Muscle layer of duodenum (tissue), 2 donors: ENCODE measurements around the gene TUBA1C.

ENCODE experiments used
- H3K27ac ChIP-seq: one replicate; pipeline ENCODE4 v1.7.0; 2013; ENCODE audit warnings: mild to moderate bottlenecking, low read length
- H3K27me3 ChIP-seq: one replicate; pipeline ENCODE4 v1.7.0; 2013; ENCODE audit warnings: low read depth, mild to moderate bottlenecking, control low read depth, low read length
- H3K36me3 ChIP-seq, 2 donors: one replicate each; pipeline ENCODE4 v1.7.0; 2013; ENCODE audit warnings: low read length in 2 of 2, control low read depth in 1 of 2, mild to moderate bottlenecking in 1 of 2; ENCODE audit not compliant: insufficient read depth in 2 of 2, control insufficient read depth in 1 of 2
- H3K4me1 ChIP-seq, 2 donors: one replicate each; pipeline ENCODE4 v1.7.0; 2013; ENCODE audit warnings: low read length in 2 of 2, mild to moderate bottlenecking in 2 of 2, control low read depth in 1 of 2, moderate library complexity in 1 of 2; ENCODE audit not compliant: insufficient read depth in 2 of 2, control insufficient read depth in 1 of 2
- H3K4me3 ChIP-seq, 2 donors: one replicate each; pipeline ENCODE4 v1.7.0; 2013; ENCODE audit warnings: low read length in 2 of 2, low read depth in 1 of 2, mild to moderate bottlenecking in 1 of 2
- H3K9me3 ChIP-seq, 2 donors: one replicate each; pipeline ENCODE4 v1.7.0; 2013; ENCODE audit warnings: low read length in 2 of 2, control low read depth in 1 of 2, mild to moderate bottlenecking in 1 of 2; ENCODE audit not compliant: control insufficient read depth in 1 of 2
- donor health status: healthy.

Gene TUBA1C

GRCh38 chr12:49288412-49288853 is 23.6 kb downstream of the TUBA1C start:
- no peaks in the 10 kb centered on the region for H3K36me3 ChIP-seq
- H3K4me1 ChIP-seq: peaks cover 0 to 3% of the 10 kb centered on the region in 2 donors
- no peaks in the 10 kb centered on the region for H3K27me3 ChIP-seq
- H3K27ac ChIP-seq: no peak overlapping the region
- H3K9me3 ChIP-seq: no peaks in the 10 kb centered on the region
- H3K4me3 ChIP-seq: no peak overlapping the region

DNA sequence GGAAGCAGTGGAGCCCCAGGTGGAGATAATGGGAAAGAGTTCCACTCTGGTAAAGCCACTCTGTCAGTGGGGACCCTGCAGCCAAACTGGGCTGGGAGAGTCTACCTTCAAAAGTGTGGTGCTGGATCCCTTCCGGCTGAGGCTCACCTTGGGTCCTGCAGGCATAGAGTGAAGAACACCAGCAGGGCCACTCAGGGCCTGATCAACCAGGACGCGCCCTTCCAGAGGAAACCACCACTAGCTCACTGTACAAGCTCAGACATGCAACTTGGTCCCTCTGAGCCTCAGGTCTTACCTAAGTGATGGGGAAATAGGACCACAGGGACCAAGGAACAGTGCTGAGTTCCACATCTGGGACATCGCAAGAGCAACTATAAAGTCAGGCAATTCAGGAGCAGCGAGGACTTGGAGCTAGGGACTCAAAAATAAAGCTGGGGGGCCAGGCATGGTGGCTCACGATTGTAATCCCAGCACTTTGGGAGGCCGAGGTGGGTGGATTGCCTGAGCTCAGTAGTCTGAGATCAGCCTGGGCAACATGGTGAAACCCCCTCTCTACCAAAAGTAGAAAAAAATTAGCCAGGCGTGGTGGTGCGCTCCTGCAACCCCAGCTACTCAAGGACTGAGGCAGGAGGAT is 24.2 kb downstream of the TUBA1C start:
- no peaks in the 10 kb centered on the region for H3K9me3 ChIP-seq
- H3K4me3 ChIP-seq: no peak overlapping the region
- H3K36me3 ChIP-seq: no peaks in the 10 kb centered on the region
- no peaks in the 10 kb centered on the region for H3K27me3 ChIP-seq
- no peak overlapping the region for H3K27ac ChIP-seq
- peaks cover 0 to 6% of the 10 kb centered on the region in 2 donors for H3K4me1 ChIP-seq

DNA sequence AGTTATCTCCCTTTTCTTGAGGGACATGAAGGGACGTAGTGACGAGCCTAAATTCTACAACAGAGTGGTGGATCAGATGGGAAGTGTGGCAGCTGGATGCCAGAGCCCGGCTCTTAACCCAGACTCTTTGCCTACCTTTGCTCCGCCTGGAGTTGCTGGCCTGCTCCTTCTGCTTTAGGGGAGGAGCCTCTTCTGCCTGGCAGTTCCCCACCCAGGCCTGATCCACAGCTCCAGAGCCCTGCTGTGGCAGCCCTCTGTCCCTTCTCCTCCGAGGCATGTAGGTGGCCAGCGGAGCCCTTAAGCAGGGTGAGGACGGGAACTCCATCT is 27.8 kb downstream of the TUBA1C start:
- peaks cover 24% of the 10 kb centered on the region for H3K27me3 ChIP-seq
- H3K36me3 ChIP-seq: no peaks in the 10 kb centered on the region
- peaks cover 0 to 23% of the 10 kb centered on the region in 2 donors for H3K4me1 ChIP-seq
- H3K9me3 ChIP-seq: no peaks in the 10 kb centered on the region
- H3K4me3 ChIP-seq: no peak overlapping the region
- no peak overlapping the region for H3K27ac ChIP-seq

- Histone ChIP-seq H3K4me1 (peaks cover 0 to 26% of the 10 kb centered on the region in 2 donors), H3K36me3 (no peaks in the 10 kb centered on the region), H3K4me3 (peak overlapping the region in 1 of 2 donors; percentile 21), H3K27me3 (peaks cover 30% of the 10 kb centered on the region), H3K27ac (no peak overlapping the region), H3K9me3 (no peaks in the 10 kb centered on the region)
Measured at GRCh38 chr12:49293056-49293956, 28.4 kb downstream of the TUBA1C start.

DNA sequence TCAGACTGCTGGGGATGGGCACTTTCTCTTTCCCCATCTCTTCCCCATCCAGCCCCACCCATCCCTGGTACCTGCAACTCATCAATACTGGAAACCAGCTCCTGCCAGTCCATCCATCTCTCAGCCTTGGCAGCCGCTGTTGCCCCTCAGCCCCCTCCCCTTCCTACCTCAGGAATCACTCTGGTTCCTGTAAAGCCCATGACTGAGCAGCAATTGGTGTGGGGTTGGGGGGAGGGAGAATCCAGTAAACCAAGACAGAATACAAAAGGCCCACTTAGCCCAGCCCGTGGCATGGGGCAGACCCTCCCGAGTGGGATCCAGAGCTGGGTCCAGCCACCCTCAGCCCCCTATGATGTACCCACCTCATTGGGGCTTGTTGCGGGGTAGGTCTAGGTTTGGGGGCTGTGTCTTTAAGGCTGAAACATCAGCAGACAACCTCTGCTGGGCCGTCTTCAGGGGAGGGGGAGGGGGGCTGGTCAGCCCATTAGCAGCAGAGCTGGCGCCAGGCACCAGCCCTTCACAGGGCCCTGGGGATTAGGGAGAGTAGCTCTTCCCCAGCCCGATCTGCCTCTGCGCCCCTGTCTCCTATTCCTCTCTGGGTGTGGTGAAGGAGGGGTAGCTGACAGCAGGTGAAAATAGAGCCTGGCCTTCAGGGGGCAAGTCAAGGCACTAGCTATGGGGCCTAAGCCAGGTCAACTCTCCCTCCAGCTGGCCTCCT is 29.4 kb downstream of the TUBA1C start:
- Histone ChIP-seq H3K27ac (no peak overlapping the region), H3K27me3 (peaks cover 36% of the 10 kb centered on the region)

DNA sequence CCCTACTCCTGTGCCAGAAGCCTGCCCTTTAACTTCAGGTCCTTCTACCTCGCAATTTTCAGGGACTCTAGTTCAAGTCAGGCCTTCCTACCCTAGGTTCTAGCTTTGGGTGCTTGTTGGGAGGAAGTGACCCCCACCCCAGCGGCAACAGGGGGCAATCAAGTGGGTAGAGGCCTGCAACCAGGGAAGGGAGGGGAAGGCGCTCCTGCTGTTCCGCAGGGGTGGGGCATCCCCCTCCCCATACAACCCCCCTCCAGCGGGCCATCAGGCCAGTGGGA is 29.9 kb downstream of the TUBA1C start:
- Histone ChIP-seq H3K27me3 (peaks cover 36% of the 10 kb centered on the region), H3K4me3 (no peak overlapping the region), H3K27ac (no peak overlapping the region), H3K36me3 (no peaks in the 10 kb centered on the region), H3K4me1 (peaks cover 0 to 26% of the 10 kb centered on the region in 2 donors), H3K9me3 (no peaks in the 10 kb centered on the region)

More for the DNA sequence above, 29.4 kb downstream of the TUBA1C start:
- Histone ChIP-seq H3K4me3 (no peak overlapping the region), H3K4me1 (peaks cover 0 to 26% of the 10 kb centered on the region in 2 donors), H3K36me3 (no peaks in the 10 kb centered on the region), H3K9me3 (no peaks in the 10 kb centered on the region)

DNA sequence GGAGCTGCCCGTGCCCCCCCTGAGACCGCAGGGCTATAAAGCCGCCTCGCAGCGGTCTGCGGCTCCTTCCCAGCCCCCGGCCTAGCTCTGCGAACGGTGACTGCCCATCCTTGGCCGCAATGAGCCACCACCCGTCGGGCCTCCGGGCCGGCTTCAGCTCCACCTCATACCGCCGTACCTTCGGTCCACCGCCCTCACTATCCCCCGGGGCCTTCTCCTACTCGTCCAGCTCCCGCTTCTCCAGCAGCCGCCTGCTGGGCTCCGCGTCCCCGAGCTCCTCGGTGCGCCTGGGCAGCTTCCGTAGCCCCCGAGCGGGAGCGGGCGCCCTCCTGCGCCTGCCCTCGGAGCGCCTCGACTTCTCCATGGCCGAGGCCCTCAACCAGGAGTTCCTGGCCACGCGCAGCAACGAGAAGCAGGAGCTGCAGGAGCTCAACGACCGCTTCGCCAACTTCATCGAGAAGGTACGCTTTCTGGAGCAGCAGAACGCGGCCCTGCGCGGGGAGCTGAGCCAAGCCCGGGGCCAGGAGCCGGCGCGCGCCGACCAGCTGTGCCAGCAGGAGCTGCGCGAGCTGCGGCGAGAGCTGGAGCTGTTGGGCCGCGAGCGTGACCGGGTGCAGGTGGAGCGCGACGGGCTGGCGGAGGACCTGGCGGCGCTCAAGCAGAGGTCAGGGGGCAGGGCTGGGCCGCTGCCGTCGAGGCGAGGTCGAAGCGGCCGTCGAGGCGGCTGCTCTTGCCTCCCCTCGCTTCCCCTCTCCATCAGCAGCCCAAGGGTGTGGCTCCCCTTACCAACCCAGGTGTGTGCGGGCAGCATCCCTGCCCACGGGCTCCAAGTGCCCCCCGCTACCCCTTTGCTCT is 30.4 kb downstream of the TUBA1C start, which contains the start of gene PRPH:
TSS of gene PRPH (plus strand) at position 66 of the 855 bp plus-strand sequence. CDS start at position 120, 54 bp downstream.
- peak within 1 kb of the TSS in 1 of 2 donors; percentile 38 for H3K4me3 ChIP-seq
- no peaks in the 10 kb centered on the region for H3K36me3 ChIP-seq
- no peaks in the 10 kb centered on the region for H3K9me3 ChIP-seq
- peaks cover 36% of the 10 kb centered on the region for H3K27me3 ChIP-seq
- H3K27ac ChIP-seq: no peak within 1 kb of the TSS
- H3K4me1 ChIP-seq: peaks cover 0 to 26% of the 10 kb centered on the region in 2 donors

- Histone ChIP-seq H3K27me3 (peaks cover 36% of the 10 kb centered on the region), H3K4me1 (peaks cover 0 to 26% of the 10 kb centered on the region in 2 donors)
Measured at GRCh38 chr12:49296034-49296835, 31.4 kb downstream of the TUBA1C start.

GRCh38 chr12:49296836-49297694 is 32.2 kb downstream of the TUBA1C start:
- peaks cover 36% of the 10 kb centered on the region for H3K27me3 ChIP-seq
- no peaks in the 10 kb centered on the region for H3K36me3 ChIP-seq
- H3K4me3 ChIP-seq: peak overlapping the region in 1 of 2 donors; percentile 47
- H3K9me3 ChIP-seq: no peaks in the 10 kb centered on the region
- no peak overlapping the region for H3K27ac ChIP-seq
- H3K4me1 ChIP-seq: peaks cover 0 to 26% of the 10 kb centered on the region in 2 donors

More at GRCh38 chr12:49296034-49296835, 31.4 kb downstream of the TUBA1C start:
- Histone ChIP-seq H3K36me3 (no peaks in the 10 kb centered on the region), H3K27ac (no peak overlapping the region), H3K4me3 (peak overlapping the region in 1 of 2 donors; percentile 47), H3K9me3 (no peaks in the 10 kb centered on the region)
